Activated CD4-positive, alpha-beta T cell treated with anti-CD3 and anti-CD28 coated beads, Interleukin-2, amount 10 ng/mL, durations not matched to agents 7 days and 5 days (primary cell): ENCODE measurements around the gene JMJD7. TPM values are rescaled to one million over a fixed set of nuclear protein-coding genes. Genes with fewer than 3 reads are reported as not detected.

Experiments
- CTCF ChIA-PET: fragments of 350-600 bp; sonication (Branson Sonifier 250); formaldehyde crosslinking; loops from one replicate; lab custom pipeline; 2021; ENCODE audit warnings: antibody characterized with exemption; lab: Charles Lee
- POLR2A ChIA-PET: fragments of 350-600 bp; sonication (Branson Sonifier 250); formaldehyde crosslinking; loops from one replicate; lab custom pipeline; 2021; ENCODE audit warnings: antibody characterized with exemption; lab: Charles Lee
- DNase-seq: peaks from one replicate; pipeline ENCODE4 v3.0.0-alpha.2; 2020
- H3K27ac Mint-ChIP-seq: one replicate; pipeline ENCODE4 v1.8.0; 2021; ENCODE audit warnings: mild to moderate bottlenecking, moderate library complexity, mixed read lengths
- H3K27me3 Mint-ChIP-seq: one replicate; pipeline ENCODE4 v1.8.0; 2021; ENCODE audit warnings: mixed read lengths
- H3K36me3 Mint-ChIP-seq: one replicate; pipeline ENCODE4 v1.8.0; 2021; ENCODE audit warnings: low read depth, mixed read lengths
- H3K4me1 Mint-ChIP-seq: one replicate; pipeline ENCODE4 v1.8.0; 2021; ENCODE audit warnings: mixed read lengths
- H3K4me3 Mint-ChIP-seq: one replicate; pipeline ENCODE4 v1.8.0; 2021; ENCODE audit warnings: mild to moderate bottlenecking, moderate library complexity, mixed read lengths
- H3K9me3 Mint-ChIP-seq: one replicate; pipeline ENCODE4 v1.8.0; 2021; ENCODE audit warnings: mixed read lengths
- total RNA-seq, 2 experiments: library from RNA; stranded (reverse); gene quantifications; one replicate each; pipeline ENCODE4 v1.2.3, GENCODE V29; 2021

The JMJD7 gene
- total RNA-seq, 2 experiments from 2014 or later: 23.9 to 28.4 TPM

DNA sequence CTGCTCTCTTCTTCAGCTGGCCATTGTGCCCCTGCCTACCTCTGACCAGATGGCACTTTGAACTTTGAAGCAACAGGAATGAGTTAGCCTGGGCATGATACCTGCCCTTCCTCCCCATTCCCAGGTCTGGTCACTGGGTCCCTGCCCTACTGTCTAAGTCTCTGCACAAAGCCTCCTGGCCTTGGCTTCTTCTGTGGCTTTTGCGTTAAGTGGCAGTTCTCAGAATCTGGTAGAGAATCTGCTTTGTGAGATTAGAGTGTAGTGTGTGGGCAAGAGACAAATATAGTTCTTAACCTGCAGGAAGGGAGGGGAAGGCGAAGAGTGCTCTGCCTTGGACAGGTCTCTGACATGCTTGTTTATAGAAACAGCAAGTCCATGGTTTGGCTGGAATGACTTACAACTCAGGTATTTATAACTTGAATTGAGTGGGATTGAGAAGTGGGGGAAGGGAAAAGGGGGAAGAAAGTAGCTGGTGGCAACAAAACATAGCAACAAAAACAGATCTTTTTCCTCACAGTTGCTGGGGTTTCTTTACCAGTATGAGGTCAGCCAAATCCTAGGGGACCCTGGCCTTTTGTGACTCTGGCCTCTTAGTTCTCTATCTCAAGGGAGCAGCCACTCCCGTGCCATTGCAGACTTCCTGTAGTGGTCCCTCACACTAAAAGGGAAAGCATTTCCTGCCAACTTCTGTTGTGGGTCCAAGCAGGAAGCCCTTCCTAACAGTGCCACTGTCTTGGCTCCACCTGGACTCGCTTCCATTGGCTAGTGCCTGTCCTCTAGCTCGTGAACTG is 36.9 kb upstream of the JMJD7 start:
- Mint-ChIP-seq H3K9me3 (no peaks in the 10 kb centered on the region), H3K36me3 (no peaks in the 10 kb centered on the region), H3K4me1 (peaks cover 53% of the 10 kb centered on the region), H3K4me3 (peak overlapping the region; percentile 50), H3K27ac (peak overlapping the region; percentile 84), H3K27me3 (no peaks in the 10 kb centered on the region)
- POLR2A ChIA-PET: interaction anchor here (0.7 to 1.0 kb wide), 3 partner anchors 14 to 985 kb away, joined by 3 to 5 read pairs (median 3); no protein-coding TSS in a partner anchor
- CTCF ChIA-PET: interaction anchor here (1.3 to 2.0 kb wide), 2 partner anchors 16 to 20 kb away, joined by 5 to 9 read pairs; partner anchors contain the start of gene MAPKBP1
- DNase-seq: no peak

DNA sequence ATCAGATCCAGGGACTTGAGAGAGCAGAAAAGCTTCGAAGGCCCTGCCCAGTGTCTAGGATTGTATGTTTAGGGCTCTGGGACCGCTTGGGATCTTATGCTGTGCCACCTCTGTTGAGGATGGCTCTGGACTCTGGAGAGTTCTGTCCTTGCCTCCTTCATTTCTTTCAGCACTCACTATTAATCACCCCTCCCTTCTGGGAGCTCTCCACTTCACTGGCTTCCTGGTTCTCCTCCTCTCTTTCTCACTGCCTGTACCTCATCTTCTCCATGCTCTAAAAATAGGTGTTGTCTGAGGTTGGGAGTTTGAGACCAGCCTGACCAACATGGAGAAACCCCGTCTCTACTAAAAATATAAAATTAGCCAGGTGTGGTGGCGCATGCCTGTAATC is 36.4 kb upstream of the JMJD7 start:
- H3K4me1 Mint-ChIP-seq: peaks cover 59% of the 10 kb centered on the region
- no peaks in the 10 kb centered on the region for H3K9me3 Mint-ChIP-seq
- no peak for DNase-seq
- H3K4me3 Mint-ChIP-seq: no peak overlapping the region
- ChIA-PET CTCF (interaction anchor here (0.7 to 2.0 kb wide), 3 partner anchors 17 to 32 kb away, joined by 3 to 9 read pairs (median 5); partner anchors contain the start of gene MAPKBP1), POLR2A (interaction anchor here (0.7 to 1.0 kb wide), 2 partner anchors 19 to 985 kb away, joined by 3 to 5 read pairs; no protein-coding TSS in a partner anchor)
- no peaks in the 10 kb centered on the region for H3K36me3 Mint-ChIP-seq
- no peaks in the 10 kb centered on the region for H3K27me3 Mint-ChIP-seq
- peak overlapping the region; percentile 84 for H3K27ac Mint-ChIP-seq

DNA sequence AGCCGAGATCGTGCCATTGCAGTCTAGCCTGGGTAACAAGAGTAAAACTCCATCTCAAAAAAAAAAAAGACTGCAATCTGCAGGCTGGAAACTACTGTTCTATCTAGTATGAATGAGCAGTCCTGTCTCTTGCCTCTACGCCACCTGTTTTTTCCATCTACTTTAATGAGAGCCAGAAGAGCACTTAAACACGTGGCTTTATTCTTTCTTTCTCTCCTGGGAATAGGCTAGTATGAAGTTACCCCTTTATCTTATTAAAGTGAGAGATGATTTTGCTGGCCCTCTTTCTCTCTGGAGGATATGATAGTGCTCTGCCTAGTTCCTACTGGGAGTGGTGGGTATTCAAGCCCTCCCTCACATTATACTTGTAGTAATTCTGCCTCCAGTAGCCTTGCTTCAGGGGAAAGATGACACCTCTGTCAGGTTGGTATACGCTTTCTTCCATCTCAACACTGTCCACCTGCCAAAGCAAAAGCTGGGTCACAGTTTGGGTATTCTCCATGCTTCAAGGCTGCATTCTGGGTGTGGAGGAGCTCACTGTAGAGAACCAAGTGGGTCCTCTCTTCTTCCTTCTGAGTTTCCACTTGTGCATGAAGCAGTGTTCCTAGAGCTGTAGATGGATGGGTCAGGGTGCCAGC is 35.8 kb upstream of the JMJD7 start:
- H3K27me3 Mint-ChIP-seq: no peaks in the 10 kb centered on the region
- no peaks in the 10 kb centered on the region for H3K36me3 Mint-ChIP-seq
- no peak for DNase-seq
- H3K4me3 Mint-ChIP-seq: no peak overlapping the region
- H3K27ac Mint-ChIP-seq: peak overlapping the region; percentile 60
- peaks cover 63% of the 10 kb centered on the region for H3K4me1 Mint-ChIP-seq
- POLR2A ChIA-PET: interaction anchor here (0.7 kb wide), 1 partner anchor 986 kb away, joined by 5 read pairs; no protein-coding TSS in a partner anchor
- no peaks in the 10 kb centered on the region for H3K9me3 Mint-ChIP-seq
- CTCF ChIA-PET: interaction anchor here (0.7 to 2.0 kb wide), 7 partner anchors 9 to 32 kb away, joined by 3 to 9 read pairs (median 3); partner anchors contain the start of gene MAPKBP1

DNA sequence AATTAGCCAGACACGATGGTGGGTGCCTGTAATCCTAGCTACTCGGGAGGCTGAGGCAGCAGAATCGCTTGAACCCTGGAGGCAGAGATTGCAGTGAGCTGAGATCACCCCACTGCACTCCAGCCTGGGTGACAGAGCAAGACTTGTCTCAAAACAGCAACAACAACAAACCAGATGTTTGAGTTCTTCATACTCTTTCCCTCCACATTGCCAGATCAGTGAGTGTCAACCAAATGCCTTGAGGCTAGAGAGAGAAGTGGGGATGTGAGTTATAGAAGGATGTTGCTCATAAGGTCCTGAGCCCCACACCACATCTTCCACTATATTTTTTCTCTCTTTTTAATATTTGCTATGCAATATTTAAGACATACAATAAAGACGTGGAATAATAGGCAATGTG is 33.8 kb upstream of the JMJD7 start:
- ChIA-PET CTCF (interaction anchor here (0.5 to 1.0 kb wide), 3 partner anchors 9 to 333 kb away, joined by 3 to 5 read pairs (median 3); partner anchors contain the start of gene MAPKBP1), POLR2A (no interaction called here)
- Mint-ChIP-seq H3K4me3 (no peak overlapping the region), H3K4me1 (peaks cover 58% of the 10 kb centered on the region), H3K27ac (no peak overlapping the region), H3K27me3 (no peaks in the 10 kb centered on the region), H3K9me3 (no peaks in the 10 kb centered on the region), H3K36me3 (no peaks in the 10 kb centered on the region)
- DNase-seq: no peak

DNA sequence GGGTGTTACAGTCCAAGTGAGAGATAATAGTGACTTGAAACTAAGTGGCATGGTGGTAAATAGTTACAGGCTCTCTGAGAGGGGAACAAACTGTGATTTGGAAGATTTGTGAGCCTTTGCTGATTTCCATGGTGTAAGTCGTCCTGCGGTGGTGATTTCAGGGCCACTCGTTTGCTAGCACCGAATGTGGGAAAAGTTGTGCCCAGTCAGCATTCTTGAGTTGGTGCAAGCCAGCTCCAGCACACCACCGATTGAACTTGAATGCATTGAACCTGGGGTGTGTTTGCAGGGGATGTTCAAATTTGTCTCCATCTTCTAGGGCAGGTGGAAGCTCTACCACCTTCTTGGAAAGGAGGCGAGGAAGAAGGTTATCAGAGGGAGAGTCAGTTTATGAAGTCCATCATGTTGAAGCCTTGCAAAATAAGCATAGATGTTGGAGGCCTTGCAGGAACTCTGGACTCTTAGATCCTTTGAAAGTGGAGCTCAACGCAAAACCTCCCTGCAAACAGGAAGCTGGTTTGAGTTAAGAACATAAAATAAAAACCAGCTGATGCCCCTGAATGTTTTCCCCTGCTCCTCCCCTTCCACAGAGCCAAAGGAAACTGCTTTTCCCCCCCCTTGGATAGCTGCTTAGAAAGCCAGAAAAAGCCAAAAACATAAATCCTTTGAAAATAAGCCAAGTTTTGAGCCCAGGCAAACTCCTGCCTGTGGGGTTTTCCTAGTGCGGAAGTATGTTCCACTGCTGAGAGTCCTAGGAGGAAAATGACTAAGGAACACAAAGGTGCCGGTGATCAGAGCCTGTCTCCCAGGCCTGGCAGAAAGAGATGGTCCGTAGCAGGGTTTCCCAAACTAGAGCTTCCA is 31.7 kb upstream of the JMJD7 start:
- peaks cover 4% of the 10 kb centered on the region for H3K36me3 Mint-ChIP-seq
- DNase-seq: no peak
- no peak overlapping the region for H3K4me3 Mint-ChIP-seq
- H3K9me3 Mint-ChIP-seq: no peaks in the 10 kb centered on the region
- POLR2A ChIA-PET: interaction anchor here (0.6 kb wide), 1 partner anchor 8 kb away, joined by 3 read pairs; no protein-coding TSS in a partner anchor
- peaks cover 37% of the 10 kb centered on the region for H3K4me1 Mint-ChIP-seq
- H3K27ac Mint-ChIP-seq: peak overlapping the region; percentile 21
- CTCF ChIA-PET: interaction anchor here (1.2 kb wide), 2 partner anchors 19 to 22 kb away, joined by 3 to 4 read pairs; partner anchors contain the start of gene MAPKBP1
- no peaks in the 10 kb centered on the region for H3K27me3 Mint-ChIP-seq

DNA sequence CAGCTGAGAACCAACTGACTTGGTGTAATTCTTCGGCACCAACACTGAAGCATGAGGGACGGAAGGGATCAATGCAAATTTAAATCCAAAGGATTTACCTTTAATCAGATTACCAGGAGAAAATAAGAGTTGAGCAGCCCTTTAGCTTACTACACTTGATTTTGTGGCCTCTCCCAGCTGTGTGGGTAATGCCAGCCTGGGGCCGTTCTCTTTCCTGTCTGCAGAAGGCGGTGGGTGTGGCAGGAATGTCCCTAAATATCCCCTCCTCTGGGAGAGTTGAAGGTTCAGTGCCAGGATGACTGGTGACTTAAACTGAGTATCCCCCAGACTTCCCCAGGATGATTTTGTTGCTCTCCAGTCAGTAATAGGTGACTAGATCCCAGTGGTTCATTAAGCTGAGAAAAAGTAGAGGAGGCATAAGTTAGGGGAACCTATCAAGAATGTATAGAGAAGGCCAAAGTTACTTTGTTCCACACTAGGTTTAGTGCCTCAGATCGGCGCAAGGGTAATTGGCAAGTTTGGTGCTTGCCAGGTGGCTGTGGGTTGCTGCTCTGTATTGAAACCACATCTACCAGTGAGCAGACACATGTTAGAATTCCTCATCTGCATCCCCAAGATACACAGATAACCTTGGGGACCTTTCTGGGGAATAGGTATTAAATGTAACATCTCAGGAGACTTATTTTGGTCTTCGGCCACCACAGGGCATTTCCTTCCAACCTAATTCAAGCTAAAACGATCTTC is 30.5 kb upstream of the JMJD7 start:
- DNase-seq: no peak
- ChIA-PET CTCF (interaction anchor here (0.6 to 1.2 kb wide), 3 partner anchors 20 to 63 kb away, joined by 3 to 4 read pairs (median 4); partner anchors contain the start of gene MAPKBP1), POLR2A (interaction anchor here (0.6 kb wide), 1 partner anchor 9 kb away, joined by 3 read pairs; no protein-coding TSS in a partner anchor)
- H3K27me3 Mint-ChIP-seq: no peaks in the 10 kb centered on the region
- H3K4me3 Mint-ChIP-seq: no peak overlapping the region
- H3K36me3 Mint-ChIP-seq: peaks cover 10% of the 10 kb centered on the region
- peaks cover 25% of the 10 kb centered on the region for H3K4me1 Mint-ChIP-seq
- no peak overlapping the region for H3K27ac Mint-ChIP-seq
- H3K9me3 Mint-ChIP-seq: no peaks in the 10 kb centered on the region

DNA sequence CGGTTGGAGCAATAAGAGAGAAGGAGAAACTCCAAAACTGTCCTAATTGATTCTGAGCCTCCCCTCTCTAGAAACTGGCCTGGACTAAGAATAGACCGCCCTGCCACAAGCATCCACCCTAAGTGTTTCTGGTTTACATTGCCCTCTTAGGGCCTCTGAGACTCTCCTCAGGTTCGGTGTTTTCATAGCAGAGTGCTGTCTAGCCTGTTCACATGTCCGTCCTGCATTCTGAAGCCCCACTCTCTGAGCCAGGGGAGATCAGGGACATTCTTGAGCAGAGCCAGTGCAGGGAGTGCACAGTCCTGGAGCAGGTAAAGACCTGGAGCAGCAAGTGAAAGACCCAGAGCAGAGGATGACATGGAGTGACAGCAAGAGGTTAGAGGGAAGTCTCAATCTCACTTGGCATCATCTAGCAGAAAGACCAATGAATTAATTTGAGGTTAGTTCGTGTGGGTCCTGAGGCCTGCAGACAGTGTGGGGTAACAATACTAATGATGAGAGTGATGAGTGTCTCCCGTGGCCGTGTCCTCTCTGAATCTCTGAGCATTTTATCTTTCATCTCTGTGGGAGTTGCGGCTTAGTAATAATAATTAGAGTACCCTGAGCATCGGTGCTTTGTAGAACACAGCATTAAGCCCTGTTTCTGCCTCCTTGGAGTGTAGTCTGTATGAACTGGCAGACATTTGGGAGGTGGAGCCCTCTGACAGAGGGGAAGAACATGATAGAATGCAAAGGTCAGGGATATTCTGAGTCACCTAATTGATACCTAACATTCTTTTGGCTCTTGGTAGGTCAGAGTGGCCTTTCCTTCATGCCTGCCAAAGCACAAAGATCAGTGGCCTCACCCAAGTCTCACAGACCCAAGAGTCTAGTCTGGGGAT is 29.0 kb upstream of the JMJD7 start:
- ChIA-PET CTCF (interaction anchor here (2.0 to 15.7 kb wide), 2 partner anchors 13 to 23 kb away, joined by 9 to 166 read pairs; partner anchors contain the start of gene MAPKBP1), POLR2A (no interaction called here)
- Mint-ChIP-seq H3K27ac (no peak overlapping the region), H3K9me3 (no peaks in the 10 kb centered on the region), H3K27me3 (no peaks in the 10 kb centered on the region), H3K4me1 (peaks cover 22% of the 10 kb centered on the region), H3K4me3 (no peak overlapping the region), H3K36me3 (peaks cover 10% of the 10 kb centered on the region)
- DNase-seq: no peak

DNA sequence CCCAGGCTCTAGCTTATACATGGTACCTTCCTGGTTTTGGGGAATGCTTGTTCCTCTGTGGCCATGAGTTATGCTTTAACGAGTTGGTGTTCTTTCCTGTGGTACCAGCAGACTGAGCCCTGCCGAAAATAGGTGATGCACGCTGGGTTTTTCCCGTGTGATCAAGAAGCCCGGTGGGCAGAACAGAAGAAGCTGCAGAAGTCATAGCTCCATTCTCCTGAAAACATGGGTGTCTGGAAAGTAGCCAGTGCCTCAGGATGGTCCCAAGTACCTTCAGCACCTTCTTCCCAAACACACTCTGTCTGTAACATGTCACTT is 28.4 kb upstream of the JMJD7 start:
- POLR2A ChIA-PET: no interaction called here
- DNase-seq: no peak
- peaks cover 10% of the 10 kb centered on the region for H3K36me3 Mint-ChIP-seq
- H3K4me1 Mint-ChIP-seq: peaks cover 22% of the 10 kb centered on the region
- H3K27me3 Mint-ChIP-seq: no peaks in the 10 kb centered on the region
- CTCF ChIA-PET: interaction anchor here (2.0 to 15.7 kb wide), 2 partner anchors 12 to 23 kb away, joined by 9 to 166 read pairs; partner anchors contain the start of gene MAPKBP1
- no peak overlapping the region for H3K27ac Mint-ChIP-seq
- H3K4me3 Mint-ChIP-seq: no peak overlapping the region
- H3K9me3 Mint-ChIP-seq: no peaks in the 10 kb centered on the region

DNA sequence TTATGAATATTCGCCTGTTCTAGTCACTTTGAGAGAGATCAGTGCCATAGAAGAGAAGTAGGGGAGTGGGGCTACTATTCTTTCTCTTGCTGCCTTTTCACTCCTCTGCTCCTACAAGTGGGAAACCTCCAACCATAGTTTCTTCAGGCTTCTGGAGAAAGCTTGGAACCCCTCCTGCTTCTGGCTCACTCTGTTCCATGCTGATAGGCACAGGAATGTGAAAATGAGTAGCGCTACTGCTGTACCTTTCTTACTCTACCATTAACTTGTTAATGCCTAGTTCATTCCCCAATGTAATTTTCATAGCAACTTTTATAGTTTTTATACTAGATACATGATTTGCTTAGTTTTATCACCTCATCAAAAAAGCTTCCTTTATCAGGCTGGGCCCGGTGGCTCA is 26.7 kb upstream of the JMJD7 start:
- H3K9me3 Mint-ChIP-seq: no peaks in the 10 kb centered on the region
- DNase-seq: no peak
- H3K27me3 Mint-ChIP-seq: no peaks in the 10 kb centered on the region
- CTCF ChIA-PET: interaction anchor here (0.8 to 15.7 kb wide), 4 partner anchors 10 to 99 kb away, joined by 3 to 166 read pairs (median 6); partner anchors contain the start of gene MAPKBP1
- no peak overlapping the region for H3K4me3 Mint-ChIP-seq
- H3K36me3 Mint-ChIP-seq: peaks cover 10% of the 10 kb centered on the region
- H3K27ac Mint-ChIP-seq: no peak overlapping the region
- POLR2A ChIA-PET: no interaction called here
- peaks cover 17% of the 10 kb centered on the region for H3K4me1 Mint-ChIP-seq

DNA sequence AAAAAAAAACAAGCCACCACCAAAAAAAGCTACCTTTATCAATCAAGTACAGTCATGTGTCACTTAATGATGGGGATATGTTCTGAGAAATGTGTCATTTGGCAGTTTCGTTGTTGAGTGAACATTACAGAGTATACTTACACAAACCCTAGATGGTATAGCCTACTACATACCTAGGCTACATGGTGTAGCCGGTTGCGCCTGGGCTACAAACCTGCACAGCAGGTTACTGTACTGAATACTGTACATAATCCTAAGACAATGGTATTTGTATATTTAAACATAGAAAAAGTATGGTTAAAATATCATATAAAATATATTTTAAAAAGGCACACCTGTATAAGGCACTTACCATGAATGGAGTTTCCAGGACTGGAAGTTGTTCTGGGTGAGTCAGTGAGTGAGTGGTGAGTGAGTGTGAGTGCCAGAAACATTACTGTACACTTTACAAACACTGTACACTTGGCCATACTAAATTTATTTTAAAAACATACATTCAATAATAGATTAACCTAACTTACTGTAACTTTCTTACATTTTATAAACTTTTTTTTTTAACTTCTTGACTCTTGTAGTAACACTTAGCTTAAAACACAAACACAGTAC is 25.9 kb upstream of the JMJD7 start:
- no peak overlapping the region for H3K27ac Mint-ChIP-seq
- H3K4me1 Mint-ChIP-seq: peaks cover 11% of the 10 kb centered on the region
- H3K36me3 Mint-ChIP-seq: peaks cover 10% of the 10 kb centered on the region
- no peaks in the 10 kb centered on the region for H3K27me3 Mint-ChIP-seq
- H3K9me3 Mint-ChIP-seq: no peaks in the 10 kb centered on the region
- H3K4me3 Mint-ChIP-seq: no peak overlapping the region
- ChIA-PET CTCF (interaction anchor here (1.2 to 15.7 kb wide), 4 partner anchors 10 to 49 kb away, joined by 3 to 166 read pairs (median 4); partner anchors contain the start of gene MAPKBP1), POLR2A (no interaction called here)
- no peak for DNase-seq
